WTC11 (cell line): ENCODE results near the gene ZNF217. TPM values are rescaled to one million over a fixed set of nuclear protein-coding genes. Genes with fewer than 3 reads are reported as not detected.
"Not testable (repeated sequence)": the region's sequence is repeated elsewhere in the genome, so short reads cannot be mapped to it uniquely, and the experiment has no call there.

Source experiments
- ATAC-seq: fragments of 200-7000 bp; cut with Tn5 transposase; 2 replicates; pipeline ENCODE4 v1.10.0; 2021; ENCODE audit warnings: mild to moderate bottlenecking, moderate library complexity
- CTCF ChIA-PET: fragments of 300-600 bp; sonication (Branson Sonifier 250); formaldehyde crosslinking; loops from one replicate; lab custom pipeline; 2021; ENCODE audit warnings: antibody characterized with exemption; lab: Charles Lee
- POLR2A ChIA-PET: fragments of 350-600 bp; sonication (Branson Sonifier 250); formaldehyde crosslinking; loops from one replicate; lab custom pipeline; 2021; ENCODE audit warnings: antibody characterized with exemption; lab: Charles Lee
- DNase-seq: peaks from one replicate; pipeline ENCODE4 v3.0.0; 2021; ENCODE audit warnings: low spot score
- H3K27ac Mint-ChIP-seq: 2 replicates; pipeline ENCODE4 v1.8.0; 2021; ENCODE audit warnings: mixed read lengths
- H3K27me3 Mint-ChIP-seq: 2 replicates; pipeline ENCODE4 v1.8.0; 2021; ENCODE audit warnings: low read depth, mild to moderate bottlenecking, moderate library complexity, mixed read lengths
- H3K36me3 Mint-ChIP-seq: 2 replicates; pipeline ENCODE4 v1.8.0; 2021; ENCODE audit warnings: mixed read lengths
- H3K4me1 Mint-ChIP-seq: 2 replicates; pipeline ENCODE4 v1.8.0; 2022; ENCODE audit warnings: mixed read lengths
- H3K4me3 Mint-ChIP-seq: 2 replicates; pipeline ENCODE4 v1.8.0; 2021; ENCODE audit warnings: mild to moderate bottlenecking, moderate library complexity, mixed read lengths
- H3K9me3 Mint-ChIP-seq: 2 replicates; pipeline ENCODE4 v1.8.0; 2021; ENCODE audit warnings: mixed read lengths
- NFE2L1 ChIP-seq: sonication (generic); formaldehyde crosslinking; IDR thresholded peaks from 2 replicates; pipeline ENCODE4 v1.8.1; 2023; ENCODE audit warnings: missing genetic modification reagents
- NFYB ChIP-seq: sonication (generic); formaldehyde crosslinking; conservative IDR thresholded peaks from 2 replicates; pipeline ENCODE4 v1.8.0; 2022; ENCODE audit warnings: low read depth, missing genetic modification reagents
- NR3C1 ChIP-seq: sonication (generic); formaldehyde crosslinking; conservative IDR thresholded peaks from 2 replicates; pipeline ENCODE4 v1.8.1; 2023; ENCODE audit warnings: low read depth, mild to moderate bottlenecking, missing genetic modification reagents
- PRRX2 ChIP-seq: fragments of 250-450 bp; sonication (Bioruptor Pico); IDR thresholded peaks from 2 replicates; pipeline ENCODE4 v1.8.0; 2021; ENCODE audit warnings: mild to moderate bottlenecking
- SOX15 ChIP-seq: fragments of 250-450 bp; sonication (Bioruptor Pico); IDR thresholded peaks from 2 replicates; pipeline ENCODE4 v1.9.0; 2021; ENCODE audit warnings: mild to moderate bottlenecking
- TCF7 ChIP-seq: sonication (generic); formaldehyde crosslinking; IDR thresholded peaks from 2 replicates; pipeline ENCODE4 v1.8.0; 2022; ENCODE audit warnings: mild to moderate bottlenecking, low read depth, missing genetic modification reagents, moderate library complexity
- TP53 ChIP-seq: sonication (generic); formaldehyde crosslinking; IDR thresholded peaks from 2 replicates; pipeline ENCODE4 v1.8.1; 2023; ENCODE audit warnings: mild to moderate bottlenecking, missing genetic modification reagents
- ZNF138 ChIP-seq: sonication (generic); formaldehyde crosslinking; conservative IDR thresholded peaks from 2 replicates; pipeline ENCODE4 v1.8.1; 2022; ENCODE audit warnings: mild to moderate bottlenecking, moderate library complexity, missing genetic modification reagents
- ZNF219 ChIP-seq: sonication (generic); formaldehyde crosslinking; IDR thresholded peaks from 2 replicates; pipeline ENCODE4 v1.8.0; 2023; ENCODE audit warnings: missing genetic modification reagents, mild to moderate bottlenecking, borderline replicate concordance
- ZNF263 ChIP-seq: sonication (generic); formaldehyde crosslinking; IDR thresholded peaks from 2 replicates; pipeline ENCODE4 v1.8.1; 2022; ENCODE audit warnings: low read depth, mild to moderate bottlenecking, moderate library complexity, missing genetic modification reagents
- ZNF317 ChIP-seq: sonication (generic); formaldehyde crosslinking; IDR thresholded peaks from 2 replicates; pipeline ENCODE4 v1.8.1; 2023; ENCODE audit warnings: low read depth, mild to moderate bottlenecking, moderate library complexity, missing genetic modification reagents, borderline replicate concordance
- total RNA-seq: library from RNA; stranded (reverse); gene quantifications from 3 replicates; pipeline ENCODE4 v1.2.3, GENCODE V29; 2021
- TF ChIP-seq, protein P1 (sequence below): sonication (generic); formaldehyde crosslinking; IDR thresholded peaks from 2 replicates; pipeline ENCODE4 v1.8.0; 2022; ENCODE audit warnings: mild to moderate bottlenecking, missing genetic modification reagents
- TF ChIP-seq, protein P2 (sequence below): sonication (generic); formaldehyde crosslinking; conservative IDR thresholded peaks from 2 replicates; pipeline ENCODE4 v1.8.1; 2023; ENCODE audit warnings: mild to moderate bottlenecking, low read depth, missing genetic modification reagents, moderate library complexity
- TF ChIP-seq, protein P3 (sequence below): fragments of 250-450 bp; sonication (Bioruptor Pico); IDR thresholded peaks from 2 replicates; pipeline ENCODE4 v1.9.0; 2021; ENCODE audit warnings: mild to moderate bottlenecking
- TF ChIP-seq, protein P4 (sequence below): sonication (generic); formaldehyde crosslinking; IDR thresholded peaks from 2 replicates; pipeline ENCODE4 v1.8.1; 2022; ENCODE audit warnings: low read depth, mild to moderate bottlenecking, moderate library complexity, missing genetic modification reagents, borderline replicate concordance
- TF ChIP-seq, protein P5 (sequence below): sonication (generic); formaldehyde crosslinking; IDR thresholded peaks from 2 replicates; pipeline ENCODE4 v1.8.1; 2023; ENCODE audit warnings: mild to moderate bottlenecking, missing genetic modification reagents
- TF ChIP-seq, protein P6 (sequence below): sonication (generic); formaldehyde crosslinking; IDR thresholded peaks from 2 replicates; pipeline ENCODE4 v1.8.0; 2023; ENCODE audit warnings: missing genetic modification reagents

Gene ZNF217
- total RNA-seq, 1 experiment from 2014 or later, result 75.6 TPM

DNA sequence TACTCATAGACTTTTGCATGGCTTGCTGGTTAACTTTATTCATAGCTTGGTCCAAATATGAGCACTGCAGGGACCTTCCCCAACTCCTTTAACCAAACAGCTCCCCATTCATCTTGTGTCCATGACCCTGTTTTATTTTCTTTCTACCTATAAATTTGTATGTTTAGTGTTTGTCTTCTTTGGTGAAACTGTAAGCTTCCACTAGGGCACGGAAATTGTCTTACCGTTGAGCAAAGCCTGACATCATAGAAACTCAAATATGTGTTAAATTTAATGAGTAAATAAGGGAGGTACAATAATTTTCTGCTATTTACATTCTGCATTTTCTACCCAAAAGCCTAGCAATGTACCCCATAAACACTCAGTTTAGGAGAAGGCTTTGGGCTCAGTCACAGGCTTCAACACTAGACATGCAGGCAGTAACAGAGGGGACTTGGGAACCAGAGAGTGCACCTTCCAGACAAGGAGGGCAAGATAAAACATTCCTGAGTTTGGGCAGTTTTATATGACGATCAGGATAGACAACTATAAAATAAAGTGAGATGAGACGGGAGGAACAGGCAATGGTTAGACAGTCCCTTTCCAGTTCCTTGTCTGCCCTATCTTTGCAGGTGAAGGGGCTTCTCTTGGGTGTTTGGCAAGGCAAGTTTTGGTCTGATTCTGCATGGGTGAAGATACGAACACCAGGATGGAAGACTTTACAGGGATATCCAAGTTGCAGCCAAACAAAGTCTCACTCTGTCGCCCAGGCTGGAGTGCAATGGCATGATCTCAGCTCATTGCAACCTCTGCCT, 46.2 kb upstream of the ZNF217 start:
- TF ChIP-seq, protein P1, sequence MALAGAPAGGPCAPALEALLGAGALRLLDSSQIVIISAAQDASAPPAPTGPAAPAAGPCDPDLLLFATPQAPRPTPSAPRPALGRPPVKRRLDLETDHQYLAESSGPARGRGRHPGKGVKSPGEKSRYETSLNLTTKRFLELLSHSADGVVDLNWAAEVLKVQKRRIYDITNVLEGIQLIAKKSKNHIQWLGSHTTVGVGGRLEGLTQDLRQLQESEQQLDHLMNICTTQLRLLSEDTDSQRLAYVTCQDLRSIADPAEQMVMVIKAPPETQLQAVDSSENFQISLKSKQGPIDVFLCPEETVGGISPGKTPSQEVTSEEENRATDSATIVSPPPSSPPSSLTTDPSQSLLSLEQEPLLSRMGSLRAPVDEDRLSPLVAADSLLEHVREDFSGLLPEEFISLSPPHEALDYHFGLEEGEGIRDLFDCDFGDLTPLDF (CRISPR knock-in tag), result no peak
- TF ChIP-seq, all 79 proteins: peak for 0
- no peaks in the 10 kb centered on the region for H3K9me3 Mint-ChIP-seq
- H3K36me3 Mint-ChIP-seq, result no peaks in the 10 kb centered on the region
- H3K27ac Mint-ChIP-seq, result no peak overlapping the region
- no peak overlapping the region for H3K4me3 Mint-ChIP-seq
- no peak for DNase-seq
- H3K4me1 Mint-ChIP-seq, result peaks cover 15% of the 10 kb centered on the region
- ChIA-PET POLR2A (interaction anchor here (0.6 kb wide), 1 partner anchor 125 kb away, joined by 3 read pairs; no protein-coding TSS in a partner anchor), CTCF (interaction anchor here (0.6 kb wide), 1 partner anchor 24 kb away, joined by 4 read pairs; no protein-coding TSS in a partner anchor)
- peaks cover 16% of the 10 kb centered on the region for H3K27me3 Mint-ChIP-seq
- no peak for ATAC-seq

DNA sequence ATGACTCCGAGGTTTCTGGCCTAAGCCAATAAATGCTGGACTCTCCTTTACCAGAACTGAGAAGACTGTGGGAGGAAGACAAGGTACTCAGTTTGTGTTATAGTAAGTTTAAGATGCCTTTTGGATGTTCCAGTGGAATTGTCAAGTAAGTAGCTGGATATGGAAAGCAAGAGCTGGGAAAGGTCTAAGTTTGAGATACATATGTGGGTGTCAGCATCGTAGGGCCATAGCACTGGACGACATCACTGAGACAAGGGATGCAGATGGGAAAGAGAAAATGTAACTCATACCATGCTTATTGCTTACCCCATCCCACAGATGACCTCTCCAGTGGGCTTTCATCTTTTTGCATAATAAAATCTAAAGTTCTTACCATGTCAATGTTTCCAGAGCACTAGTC, 45.5 kb upstream of the ZNF217 start:
- no peak for ATAC-seq
- Mint-ChIP-seq H3K27me3 (peaks cover 16% of the 10 kb centered on the region), H3K9me3 (no peaks in the 10 kb centered on the region), H3K4me3 (no peak overlapping the region), H3K4me1 (peaks cover 15% of the 10 kb centered on the region), H3K27ac (no peak overlapping the region), H3K36me3 (no peaks in the 10 kb centered on the region)
- TF ChIP-seq, protein P2, sequence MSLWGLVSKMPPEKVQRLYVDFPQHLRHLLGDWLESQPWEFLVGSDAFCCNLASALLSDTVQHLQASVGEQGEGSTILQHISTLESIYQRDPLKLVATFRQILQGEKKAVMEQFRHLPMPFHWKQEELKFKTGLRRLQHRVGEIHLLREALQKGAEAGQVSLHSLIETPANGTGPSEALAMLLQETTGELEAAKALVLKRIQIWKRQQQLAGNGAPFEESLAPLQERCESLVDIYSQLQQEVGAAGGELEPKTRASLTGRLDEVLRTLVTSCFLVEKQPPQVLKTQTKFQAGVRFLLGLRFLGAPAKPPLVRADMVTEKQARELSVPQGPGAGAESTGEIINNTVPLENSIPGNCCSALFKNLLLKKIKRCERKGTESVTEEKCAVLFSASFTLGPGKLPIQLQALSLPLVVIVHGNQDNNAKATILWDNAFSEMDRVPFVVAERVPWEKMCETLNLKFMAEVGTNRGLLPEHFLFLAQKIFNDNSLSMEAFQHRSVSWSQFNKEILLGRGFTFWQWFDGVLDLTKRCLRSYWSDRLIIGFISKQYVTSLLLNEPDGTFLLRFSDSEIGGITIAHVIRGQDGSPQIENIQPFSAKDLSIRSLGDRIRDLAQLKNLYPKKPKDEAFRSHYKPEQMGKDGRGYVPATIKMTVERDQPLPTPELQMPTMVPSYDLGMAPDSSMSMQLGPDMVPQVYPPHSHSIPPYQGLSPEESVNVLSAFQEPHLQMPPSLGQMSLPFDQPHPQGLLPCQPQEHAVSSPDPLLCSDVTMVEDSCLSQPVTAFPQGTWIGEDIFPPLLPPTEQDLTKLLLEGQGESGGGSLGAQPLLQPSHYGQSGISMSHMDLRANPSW (CRISPR knock-in tag), result no peak
- TF ChIP-seq, protein P3, sequence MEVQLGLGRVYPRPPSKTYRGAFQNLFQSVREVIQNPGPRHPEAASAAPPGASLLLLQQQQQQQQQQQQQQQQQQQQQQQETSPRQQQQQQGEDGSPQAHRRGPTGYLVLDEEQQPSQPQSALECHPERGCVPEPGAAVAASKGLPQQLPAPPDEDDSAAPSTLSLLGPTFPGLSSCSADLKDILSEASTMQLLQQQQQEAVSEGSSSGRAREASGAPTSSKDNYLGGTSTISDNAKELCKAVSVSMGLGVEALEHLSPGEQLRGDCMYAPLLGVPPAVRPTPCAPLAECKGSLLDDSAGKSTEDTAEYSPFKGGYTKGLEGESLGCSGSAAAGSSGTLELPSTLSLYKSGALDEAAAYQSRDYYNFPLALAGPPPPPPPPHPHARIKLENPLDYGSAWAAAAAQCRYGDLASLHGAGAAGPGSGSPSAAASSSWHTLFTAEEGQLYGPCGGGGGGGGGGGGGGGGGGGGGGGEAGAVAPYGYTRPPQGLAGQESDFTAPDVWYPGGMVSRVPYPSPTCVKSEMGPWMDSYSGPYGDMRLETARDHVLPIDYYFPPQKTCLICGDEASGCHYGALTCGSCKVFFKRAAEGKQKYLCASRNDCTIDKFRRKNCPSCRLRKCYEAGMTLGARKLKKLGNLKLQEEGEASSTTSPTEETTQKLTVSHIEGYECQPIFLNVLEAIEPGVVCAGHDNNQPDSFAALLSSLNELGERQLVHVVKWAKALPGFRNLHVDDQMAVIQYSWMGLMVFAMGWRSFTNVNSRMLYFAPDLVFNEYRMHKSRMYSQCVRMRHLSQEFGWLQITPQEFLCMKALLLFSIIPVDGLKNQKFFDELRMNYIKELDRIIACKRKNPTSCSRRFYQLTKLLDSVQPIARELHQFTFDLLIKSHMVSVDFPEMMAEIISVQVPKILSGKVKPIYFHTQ (CRISPR knock-in tag), result no peak
- TF ChIP-seq ZNF263, result no peak
- TF ChIP-seq, protein P4, sequence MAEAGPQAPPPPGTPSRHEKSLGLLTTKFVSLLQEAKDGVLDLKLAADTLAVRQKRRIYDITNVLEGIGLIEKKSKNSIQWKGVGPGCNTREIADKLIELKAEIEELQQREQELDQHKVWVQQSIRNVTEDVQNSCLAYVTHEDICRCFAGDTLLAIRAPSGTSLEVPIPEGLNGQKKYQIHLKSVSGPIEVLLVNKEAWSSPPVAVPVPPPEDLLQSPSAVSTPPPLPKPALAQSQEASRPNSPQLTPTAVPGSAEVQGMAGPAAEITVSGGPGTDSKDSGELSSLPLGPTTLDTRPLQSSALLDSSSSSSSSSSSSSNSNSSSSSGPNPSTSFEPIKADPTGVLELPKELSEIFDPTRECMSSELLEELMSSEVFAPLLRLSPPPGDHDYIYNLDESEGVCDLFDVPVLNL, result no peak
- TF ChIP-seq ZNF317 (CRISPR knock-in tag), result no peak
- TF ChIP-seq PRRX2 (CRISPR knock-in tag), result no peak
- TF ChIP-seq NR3C1 (CRISPR knock-in tag), result no peak
- no peak for TF ChIP-seq NFE2L1
- no peak for TF ChIP-seq TP53 (CRISPR knock-in tag)
- no peak for TF ChIP-seq NFYB
- TF ChIP-seq ZNF219 (CRISPR knock-in tag), result no peak
- TF ChIP-seq, protein P5, sequence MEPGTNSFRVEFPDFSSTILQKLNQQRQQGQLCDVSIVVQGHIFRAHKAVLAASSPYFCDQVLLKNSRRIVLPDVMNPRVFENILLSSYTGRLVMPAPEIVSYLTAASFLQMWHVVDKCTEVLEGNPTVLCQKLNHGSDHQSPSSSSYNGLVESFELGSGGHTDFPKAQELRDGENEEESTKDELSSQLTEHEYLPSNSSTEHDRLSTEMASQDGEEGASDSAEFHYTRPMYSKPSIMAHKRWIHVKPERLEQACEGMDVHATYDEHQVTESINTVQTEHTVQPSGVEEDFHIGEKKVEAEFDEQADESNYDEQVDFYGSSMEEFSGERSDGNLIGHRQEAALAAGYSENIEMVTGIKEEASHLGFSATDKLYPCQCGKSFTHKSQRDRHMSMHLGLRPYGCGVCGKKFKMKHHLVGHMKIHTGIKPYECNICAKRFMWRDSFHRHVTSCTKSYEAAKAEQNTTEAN (CRISPR knock-in tag), result no peak
- no peak for TF ChIP-seq SOX15 (CRISPR knock-in tag)
- no peak for TF ChIP-seq ZNF138 (CRISPR knock-in tag)
- no peak for TF ChIP-seq TCF7 (CRISPR knock-in tag)
- TF ChIP-seq, protein P6, sequence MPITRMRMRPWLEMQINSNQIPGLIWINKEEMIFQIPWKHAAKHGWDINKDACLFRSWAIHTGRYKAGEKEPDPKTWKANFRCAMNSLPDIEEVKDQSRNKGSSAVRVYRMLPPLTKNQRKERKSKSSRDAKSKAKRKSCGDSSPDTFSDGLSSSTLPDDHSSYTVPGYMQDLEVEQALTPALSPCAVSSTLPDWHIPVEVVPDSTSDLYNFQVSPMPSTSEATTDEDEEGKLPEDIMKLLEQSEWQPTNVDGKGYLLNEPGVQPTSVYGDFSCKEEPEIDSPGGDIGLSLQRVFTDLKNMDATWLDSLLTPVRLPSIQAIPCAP, result no peak
- CTCF ChIA-PET, result no interaction called here
- no peak for DNase-seq
- POLR2A ChIA-PET, result interaction anchor here (0.6 kb wide), 1 partner anchor 125 kb away, joined by 3 read pairs; no protein-coding TSS in a partner anchor

DNA sequence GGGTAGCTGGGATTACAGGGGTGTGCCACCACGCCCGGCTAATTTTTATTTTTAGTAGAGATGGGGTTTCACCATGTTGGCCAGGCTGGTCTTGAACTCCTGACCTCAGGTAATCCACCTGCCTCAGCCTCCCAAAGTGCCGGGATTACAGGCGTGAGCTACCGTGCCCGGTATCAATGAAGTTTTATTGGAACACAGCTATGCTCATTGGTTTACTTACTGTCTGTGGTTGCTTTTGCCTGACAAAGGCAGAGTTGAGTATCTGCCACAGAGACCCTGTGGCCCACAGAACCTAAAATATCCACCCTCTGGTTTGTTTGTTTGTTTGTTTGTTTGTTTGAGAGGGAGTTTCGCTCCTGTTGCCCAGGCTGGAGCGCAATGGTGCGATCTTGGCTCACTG, 43.7 kb upstream of the ZNF217 start:
- H3K4me3 Mint-ChIP-seq, H3K36me3 Mint-ChIP-seq, ATAC-seq, CTCF ChIA-PET, H3K27me3 Mint-ChIP-seq, H3K9me3 Mint-ChIP-seq, H3K4me1 Mint-ChIP-seq, DNase-seq, H3K27ac Mint-ChIP-seq: not testable (repeated sequence)
- POLR2A ChIA-PET, result interaction anchor here (0.6 kb wide), 1 partner anchor 302 kb away, joined by 3 read pairs; no protein-coding TSS in a partner anchor
